Measurements from ENCODE around the gene CARMIL3.

CARMIL3 gene

GRCh38 chr14:24054646-24055045, 2.8 kb downstream of the CARMIL3 start:
- no peak for TF ChIP-seq SUZ12 (IDR thresholded peaks at IDR 0.05; ENCODE audit: extremely low read depth, insufficient read depth, insufficient read length)
- TF ChIP-seq ZNF274 (IDR thresholded peaks at IDR 0.05; ENCODE audit: low read depth, low read length), result no peak
- no peak for TF ChIP-seq YY1 (IDR thresholded peaks at IDR 0.05; ENCODE audit: insufficient read depth, insufficient read length)
- Histone ChIP-seq H3K4me3 (ENCODE audit: insufficient read length, low read depth) (no peak overlapping the region), H3K27me3 (ENCODE audit: insufficient read depth, insufficient read length) (peaks cover 35% of the 10 kb centered on the region)

GRCh38 chr14:24055971-24056799, 4.4 kb downstream of the CARMIL3 start:
- no peaks in the 10 kb centered on the region for H3K36me3 ChIP-seq (ENCODE audit: insufficient read depth, insufficient read length, low read length)

More at GRCh38 chr14:24054646-24055045, 2.8 kb downstream of the CARMIL3 start:
- Histone ChIP-seq H3K36me3 (ENCODE audit: insufficient read depth, insufficient read length, low read length) (no peaks in the 10 kb centered on the region), H3K9me3 (ENCODE audit: insufficient read depth, low read length) (no peaks in the 10 kb centered on the region), H3K4me1 (ENCODE audit: insufficient read depth, insufficient read length) (peaks cover 11% of the 10 kb centered on the region), H3K9ac (ENCODE audit: insufficient read length, low read depth) (no peak overlapping the region)
- no peak for DNase-seq (ENCODE audit: low read depth, low spot score)

DNA sequence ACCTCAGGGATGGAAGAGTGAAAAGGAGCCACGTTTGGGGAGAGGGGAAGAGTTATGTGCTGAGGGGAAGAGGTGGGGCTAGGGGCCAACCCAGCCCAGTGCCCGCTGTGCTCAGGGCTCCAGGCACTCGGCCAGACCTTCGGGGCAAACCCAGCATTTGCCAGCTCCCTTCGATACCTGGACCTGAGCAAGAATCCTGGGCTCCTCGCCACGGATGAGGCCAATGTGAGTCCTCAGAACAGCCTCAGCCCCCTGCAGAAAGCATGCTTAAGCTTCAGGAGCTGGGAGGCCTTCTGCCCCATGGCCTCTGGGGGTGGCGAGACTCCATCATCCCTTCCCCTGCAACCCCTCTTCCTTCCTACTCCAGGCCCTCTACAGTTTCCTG, 5.0 kb downstream of the CARMIL3 start:
- no peaks in the 10 kb centered on the region for H3K9me3 ChIP-seq (ENCODE audit: insufficient read depth, low read length)
- no peak overlapping the region for H3K9ac ChIP-seq (ENCODE audit: insufficient read length, low read depth)
- H3K4me3 ChIP-seq (ENCODE audit: insufficient read length, low read depth), result no peak overlapping the region
- peaks cover 20% of the 10 kb centered on the region for H3K27me3 ChIP-seq (ENCODE audit: insufficient read depth, insufficient read length)
- peaks cover 11% of the 10 kb centered on the region for H3K4me1 ChIP-seq (ENCODE audit: insufficient read depth, insufficient read length)
- DNase-seq (ENCODE audit: low read depth, low spot score), result no peak
- no peak for TF ChIP-seq ZNF274 (IDR thresholded peaks at IDR 0.05; ENCODE audit: low read depth, low read length)
- TF ChIP-seq YY1 (IDR thresholded peaks at IDR 0.05; ENCODE audit: insufficient read depth, insufficient read length), result no peak
- no peak for TF ChIP-seq SUZ12 (IDR thresholded peaks at IDR 0.05; ENCODE audit: extremely low read depth, insufficient read depth, insufficient read length)
- no peaks in the 10 kb centered on the region for H3K36me3 ChIP-seq (ENCODE audit: insufficient read depth, insufficient read length, low read length)

More at GRCh38 chr14:24055971-24056799, 4.4 kb downstream of the CARMIL3 start:
- H3K9me3 ChIP-seq (ENCODE audit: insufficient read depth, low read length), result no peaks in the 10 kb centered on the region
- no peak overlapping the region for H3K9ac ChIP-seq (ENCODE audit: insufficient read length, low read depth)
- H3K4me1 ChIP-seq (ENCODE audit: insufficient read depth, insufficient read length), result peaks cover 11% of the 10 kb centered on the region
- H3K27me3 ChIP-seq (ENCODE audit: insufficient read depth, insufficient read length), result peaks cover 25% of the 10 kb centered on the region
- DNase-seq (ENCODE audit: low read depth, low spot score), result no peak
- TF ChIP-seq YY1 (IDR thresholded peaks at IDR 0.05; ENCODE audit: insufficient read depth, insufficient read length), result no peak
- TF ChIP-seq SUZ12 (IDR thresholded peaks at IDR 0.05; ENCODE audit: extremely low read depth, insufficient read depth, insufficient read length), result no peak
- H3K4me3 ChIP-seq (ENCODE audit: insufficient read length, low read depth), result no peak overlapping the region

DNA sequence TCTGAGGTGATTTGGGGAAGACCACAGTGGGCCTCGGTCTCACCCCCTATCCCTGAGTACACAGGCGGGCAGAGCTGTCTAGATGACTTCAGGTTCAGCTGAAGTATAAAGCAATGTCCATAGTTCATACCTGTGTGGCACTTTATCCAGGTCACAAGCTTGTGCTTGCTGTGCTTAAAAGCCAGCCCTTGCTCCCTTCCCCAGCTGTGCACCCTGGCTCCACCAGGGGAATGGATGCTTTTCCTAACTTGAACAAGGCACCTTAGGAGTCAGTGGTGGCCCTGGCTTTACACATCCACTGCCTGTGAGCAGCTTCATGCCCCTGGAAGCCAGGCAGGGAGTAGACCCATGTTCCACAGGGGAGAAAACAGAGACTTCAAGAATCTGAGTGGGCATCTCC, 5.5 kb downstream of the CARMIL3 start:
- no peak for TF ChIP-seq YY1 (IDR thresholded peaks at IDR 0.05; ENCODE audit: insufficient read depth, insufficient read length)
- TF ChIP-seq SUZ12 (IDR thresholded peaks at IDR 0.05; ENCODE audit: extremely low read depth, insufficient read depth, insufficient read length), result no peak
- no peak for TF ChIP-seq ZNF274 (IDR thresholded peaks at IDR 0.05; ENCODE audit: low read depth, low read length)

GRCh38 chr14:24057867-24058259, 6.1 kb downstream of the CARMIL3 start:
- TF ChIP-seq YY1 (IDR thresholded peaks at IDR 0.05; ENCODE audit: insufficient read depth, insufficient read length), result no peak
- no peak for TF ChIP-seq SUZ12 (IDR thresholded peaks at IDR 0.05; ENCODE audit: extremely low read depth, insufficient read depth, insufficient read length)
- TF ChIP-seq ZNF274 (IDR thresholded peaks at IDR 0.05; ENCODE audit: low read depth, low read length), result no peak
- Histone ChIP-seq H3K9ac (ENCODE audit: insufficient read length, low read depth) (no peak overlapping the region), H3K9me3 (ENCODE audit: insufficient read depth, low read length) (no peaks in the 10 kb centered on the region), H3K4me3 (ENCODE audit: insufficient read length, low read depth) (no peak overlapping the region), H3K27me3 (ENCODE audit: insufficient read depth, insufficient read length) (peaks cover 17% of the 10 kb centered on the region), H3K36me3 (ENCODE audit: insufficient read depth, insufficient read length, low read length) (no peaks in the 10 kb centered on the region), H3K4me1 (ENCODE audit: insufficient read depth, insufficient read length) (peaks cover 9% of the 10 kb centered on the region)
- DNase-seq (ENCODE audit: low read depth, low spot score), result no peak

More for the DNA sequence above, 5.5 kb downstream of the CARMIL3 start:
- Histone ChIP-seq H3K9ac (ENCODE audit: insufficient read length, low read depth) (no peak overlapping the region), H3K4me1 (ENCODE audit: insufficient read depth, insufficient read length) (peaks cover 11% of the 10 kb centered on the region), H3K9me3 (ENCODE audit: insufficient read depth, low read length) (no peaks in the 10 kb centered on the region), H3K27me3 (ENCODE audit: insufficient read depth, insufficient read length) (peaks cover 20% of the 10 kb centered on the region), H3K4me3 (ENCODE audit: insufficient read length, low read depth) (no peak overlapping the region), H3K36me3 (ENCODE audit: insufficient read depth, insufficient read length, low read length) (no peaks in the 10 kb centered on the region)
- no peak for DNase-seq (ENCODE audit: low read depth, low spot score)

DNA sequence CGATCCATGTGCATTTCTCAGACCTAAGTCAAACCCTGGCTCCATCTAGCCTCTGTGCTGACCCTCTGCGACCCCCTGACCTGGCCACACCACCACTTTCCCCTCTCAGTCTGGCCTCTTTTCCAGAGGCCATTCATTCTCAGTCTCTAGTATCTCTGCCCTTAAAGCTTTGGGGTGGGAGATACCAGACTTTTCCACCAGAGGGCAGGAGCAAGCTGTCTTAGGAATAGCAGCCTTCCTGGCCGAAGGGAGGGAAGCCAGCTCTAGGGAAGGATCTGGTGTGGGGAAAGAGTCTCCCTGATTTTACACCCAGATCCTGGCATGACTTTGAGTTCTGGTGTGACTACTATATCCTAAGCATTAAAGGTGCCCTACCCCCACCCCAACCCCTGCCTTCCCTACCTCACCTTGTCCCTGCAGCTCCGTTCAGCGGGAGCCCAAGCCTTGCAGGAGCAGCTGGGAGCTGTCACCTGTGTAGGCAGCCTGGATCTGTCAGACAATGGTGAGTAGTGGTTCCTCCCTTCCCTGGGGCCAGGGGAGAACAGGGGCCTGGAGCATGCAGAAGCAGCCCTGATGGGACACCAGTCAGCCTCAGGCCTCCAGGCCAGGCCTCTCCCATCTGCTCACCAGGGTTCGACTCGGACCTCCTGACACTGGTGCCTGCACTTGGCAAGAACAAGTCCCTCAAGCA, 6.6 kb downstream of the CARMIL3 start:
- Histone ChIP-seq H3K36me3 (ENCODE audit: insufficient read depth, insufficient read length, low read length) (no peaks in the 10 kb centered on the region), H3K4me3 (ENCODE audit: insufficient read length, low read depth) (no peak overlapping the region), H3K9me3 (ENCODE audit: insufficient read depth, low read length) (no peaks in the 10 kb centered on the region), H3K27me3 (ENCODE audit: insufficient read depth, insufficient read length) (peaks cover 11% of the 10 kb centered on the region), H3K9ac (ENCODE audit: insufficient read length, low read depth) (no peak overlapping the region), H3K4me1 (ENCODE audit: insufficient read depth, insufficient read length) (peaks cover 8% of the 10 kb centered on the region)
- no peak for DNase-seq (ENCODE audit: low read depth, low spot score)
- TF ChIP-seq YY1 (IDR thresholded peaks at IDR 0.05; ENCODE audit: insufficient read depth, insufficient read length) (no peak), ZNF274 (IDR thresholded peaks at IDR 0.05; ENCODE audit: low read depth, low read length) (no peak), SUZ12 (IDR thresholded peaks at IDR 0.05; ENCODE audit: extremely low read depth, insufficient read depth, insufficient read length) (no peak)

DNA sequence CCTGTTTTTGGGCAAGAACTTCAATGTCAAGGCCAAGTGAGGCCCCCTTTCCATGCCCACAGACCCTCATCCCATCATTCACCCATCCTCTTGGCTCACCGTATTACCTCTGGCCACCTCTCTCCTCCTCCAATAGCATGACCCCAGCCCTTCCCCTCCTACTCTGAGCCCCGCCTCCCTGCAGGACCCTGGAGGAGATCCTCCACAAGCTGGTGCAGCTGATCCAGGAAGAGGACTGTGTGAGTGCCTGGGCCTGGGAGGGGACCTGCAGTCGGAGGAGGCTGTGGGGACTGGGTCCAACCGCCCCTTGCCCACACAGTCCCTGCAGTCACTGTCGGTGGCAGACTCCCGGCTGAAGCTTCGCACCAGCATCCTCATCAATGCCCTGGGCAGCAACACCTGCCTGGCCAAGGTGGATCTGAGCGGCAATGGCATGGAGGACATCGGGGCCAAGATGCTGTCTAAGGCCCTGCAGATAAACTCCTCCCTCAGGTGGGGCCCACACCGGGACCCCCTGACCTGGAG, 7.2 kb downstream of the CARMIL3 start:
- Histone ChIP-seq H3K27me3 (ENCODE audit: insufficient read depth, insufficient read length) (peaks cover 5% of the 10 kb centered on the region), H3K9me3 (ENCODE audit: insufficient read depth, low read length) (no peaks in the 10 kb centered on the region), H3K36me3 (ENCODE audit: insufficient read depth, insufficient read length, low read length) (no peaks in the 10 kb centered on the region), H3K4me1 (ENCODE audit: insufficient read depth, insufficient read length) (peaks cover 8% of the 10 kb centered on the region), H3K4me3 (ENCODE audit: insufficient read length, low read depth) (no peak overlapping the region), H3K9ac (ENCODE audit: insufficient read length, low read depth) (no peak overlapping the region)
- DNase-seq (ENCODE audit: low read depth, low spot score), result no peak
- TF ChIP-seq ZNF274 (IDR thresholded peaks at IDR 0.05; ENCODE audit: low read depth, low read length) (no peak), YY1 (IDR thresholded peaks at IDR 0.05; ENCODE audit: insufficient read depth, insufficient read length) (no peak), SUZ12 (IDR thresholded peaks at IDR 0.05; ENCODE audit: extremely low read depth, insufficient read depth, insufficient read length) (no peak)
